ENCODE results near the gene RAB33A. TPM values are rescaled to one million over a fixed set of nuclear protein-coding genes. Genes with fewer than 3 reads are reported as not detected.

The RAB33A gene
- total and polyA plus RNA-seq, 2 of the 4 experiments (the other 2 are of a cell fraction): 1.6 to 1.8 TPM

- ChIA-PET POLR2A (ENCODE audit: unreplicated experiment) (no interaction called here), CTCF (no interaction called here)
- H3K18ac ChIP-seq (ENCODE audit: low read depth, low read length): no peak overlapping the region
- dilution Hi-C loops (cut with HindIII; ENCODE audit: low sequenced_read_pairs, unreplicated experiment): no loop called here
- H3K79me1 ChIP-seq (ENCODE audit: low read depth in 1 of 2, low read length in 2 of 2): peaks cover 7 to 8% of the 10 kb centered on the region in 2 experiments; a peak in 2 of 4 replicates
- no peak overlapping the region for H4K91ac ChIP-seq (ENCODE audit: insufficient read depth, low read depth, low read length)
- ATAC-seq (ENCODE audit: low read depth): no peak
- TF ChIP-seq ELK1 (IDR thresholded peaks at IDR 0.05; ENCODE audit: borderline replicate concordance, low read depth, low read length) (no peak), RAD21 (IDR thresholded peaks at IDR 0.05; ENCODE audit: low read length) (no peak), CTCF (conservative IDR thresholded peaks at IDR 0.05; ENCODE audit: low read depth, low read length) (no peak), MAFK (IDR thresholded peaks at IDR 0.05; ENCODE audit: low read depth, low read length) (peak; percentile 77)
- no peak overlapping the region for H3K4ac ChIP-seq (ENCODE audit: low read depth, low read length)
- no peak overlapping the region for H3K4me2 ChIP-seq (ENCODE audit: low read depth, low read length)
- no peak overlapping the region for H2AFZ ChIP-seq (replicated peaks; ENCODE audit: low read length, poor library complexity)
- H3K9ac ChIP-seq (ENCODE audit: low read depth, low read length): no peak overlapping the region
- no TSS peak for BruUV-seq (replicated peaks)
- no peak overlapping the region for H2AK9ac ChIP-seq (replicated peaks; ENCODE audit: low read depth, low read length, poor library complexity)
- no peak overlapping the region for H2BK15ac ChIP-seq (ENCODE audit: low read depth, low read length)
- H2BK5ac ChIP-seq (ENCODE audit: low read depth, low read length, poor library complexity, severe bottlenecking): no peak overlapping the region
- no peaks in the 10 kb centered on the region for H3K4me1 ChIP-seq (ENCODE audit: control insufficient read depth, insufficient read depth, low read length)
- H3K14ac ChIP-seq (replicated peaks; ENCODE audit: low read depth, low read length): no peak overlapping the region
- H2BK20ac ChIP-seq (ENCODE audit: low read depth, low read length): no peak overlapping the region
- H4K20me1 ChIP-seq (ENCODE audit: insufficient read depth, low read length): no peaks in the 10 kb centered on the region
- in situ Hi-C loops (cut with MboI; ENCODE audit: low sequenced_read_pairs): no loop called here
- H3K23ac ChIP-seq (ENCODE audit: low read depth, low read length): no peak overlapping the region
- no peaks in the 10 kb centered on the region for H3K9me3 ChIP-seq (ENCODE audit: control insufficient read depth, insufficient read depth, low read length)
- no peak overlapping the region for H2AK5ac ChIP-seq (ENCODE audit: low read depth, low read length)
- intact Hi-C loops (cut with micrococcal nuclease): no loop called here
- H3K27ac ChIP-seq (ENCODE audit: insufficient read depth, low read length): no peak overlapping the region
- no peaks in the 10 kb centered on the region for H3K9me1 ChIP-seq (ENCODE audit: insufficient read depth, low read length)
- H3K4me3 ChIP-seq (ENCODE audit: insufficient read depth, low read depth, low read length): no peak overlapping the region
- no peak overlapping the region for H4K5ac ChIP-seq (ENCODE audit: low read depth, low read length)
- no peaks in the 10 kb centered on the region for H3K27me3 ChIP-seq (ENCODE audit: control insufficient read depth, insufficient read depth, low read length)
- DNase-seq: no peak
- no peak overlapping the region for H2BK120ac ChIP-seq (ENCODE audit: low read depth, low read length)
- H3K56ac ChIP-seq (ENCODE audit: extremely low read depth, insufficient read depth, low read length): no peak overlapping the region
- no peak overlapping the region for H4K8ac ChIP-seq (ENCODE audit: low read depth in 2 of 2, low read length in 2 of 2)
- no peaks in the 10 kb centered on the region for H3K36me3 ChIP-seq (ENCODE audit: control insufficient read depth, insufficient read depth, low read length)
- 20% methylated on average over 1 of the region's 6 CpGs; no CpG with 5 or more reads in 1 of the 2 experiments for WGBS, 2 experiments (ENCODE audit: extremely low coverage in 2 of 2, insufficient read length in 1 of 2)
Measured at GRCh38 chrX:130162094-130162735, 9.5 kb upstream of the RAB33A start.

All from IMR-90 (cell line).